ENCODE measurements around the gene UBTD2. TPM values are rescaled to one million over a fixed set of nuclear protein-coding genes. Genes with fewer than 3 reads are reported as not detected.

The UBTD2 gene
- polyA plus RNA-seq, 3 donors: 2.3 to 3.2 (median 2.6) TPM

DNA sequence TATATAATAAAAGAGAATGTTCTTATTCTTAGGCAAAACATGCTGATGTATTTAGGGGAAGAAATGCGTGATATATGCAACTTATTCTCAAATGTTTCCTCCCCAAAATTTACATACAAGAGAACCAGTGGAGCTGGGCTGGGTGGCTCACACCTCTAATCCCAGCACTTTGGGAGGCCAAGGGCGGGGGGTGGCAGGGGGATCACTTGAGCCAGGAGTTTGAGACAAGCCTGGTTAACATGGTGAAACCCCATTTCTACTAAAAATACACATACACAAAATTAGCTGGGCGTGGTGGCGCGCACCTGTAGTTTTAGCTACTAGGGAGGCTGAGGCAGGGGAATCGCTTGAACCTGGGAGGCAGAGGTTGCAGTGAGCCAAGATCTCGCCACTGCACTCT is 27.5 kb upstream of the UBTD2 start:
- H3K9ac ChIP-seq (ENCODE audit: insufficient read depth, low read length, poor library complexity, severe bottlenecking): no peak overlapping the region
- intact Hi-C loops (cut with micrococcal nuclease): no loop called here
- no peak overlapping the region for H3K4me3 ChIP-seq (replicated peaks in 1 of 3; ENCODE audit: low read depth in 2 of 3, low read length in 3 of 3)
- no peaks in the 10 kb centered on the region for H3K79me2 ChIP-seq (ENCODE audit: insufficient read depth, low read length)
- H3K36me3 ChIP-seq (replicated peaks in 1 of 2; ENCODE audit: control insufficient read depth in 1 of 2, insufficient read depth in 2 of 2, low read length in 2 of 2): no peaks in the 10 kb centered on the region
- no peak for DNase-seq
- no peak for TF ChIP-seq CTCF (IDR thresholded peaks at IDR 0.05)
- peaks cover 0 to 3% of the 10 kb centered on the region in 2 donors for H3K9me3 ChIP-seq (replicated peaks in 1 of 2; ENCODE audit: control insufficient read depth in 1 of 2, insufficient read depth in 1 of 2, low read length in 2 of 2)
- no peak overlapping the region for H3K4me3 Mint-ChIP-seq
- no peak overlapping the region for H3K27ac Mint-ChIP-seq
- no peak overlapping the region for H3K27ac ChIP-seq (ENCODE audit: low read depth in 1 of 2, low read length in 2 of 2)
- H3K4me1 Mint-ChIP-seq: peaks cover 5% of the 10 kb centered on the region
- peaks cover 0 to 7% (median 3%) of the 10 kb centered on the region in 7 donors for H3K9me3 Mint-ChIP-seq
- no peaks in the 10 kb centered on the region for H3K4me1 ChIP-seq (ENCODE audit: control insufficient read depth in 1 of 2, insufficient read depth in 2 of 2, low read length in 2 of 2)
- H3K27me3 ChIP-seq (ENCODE audit: control insufficient read depth in 2 of 2, insufficient read depth in 2 of 2, low read length in 2 of 2): no peaks in the 10 kb centered on the region
- no peaks in the 10 kb centered on the region for H4K20me1 ChIP-seq (ENCODE audit: insufficient read depth, low read length)
- H3K36me3 Mint-ChIP-seq: no peaks in the 10 kb centered on the region
- H3K27me3 Mint-ChIP-seq (ENCODE audit: low read depth in 3 of 3): peaks cover 0 to 5% (median 0%) of the 10 kb centered on the region in 3 donors
- 100% methylated on average over 2 of the region's 7 CpGs for WGBS (ENCODE audit: insufficient coverage)
- no peak overlapping the region for H3K4me2 ChIP-seq (replicated peaks; ENCODE audit: extremely low read depth, low read length, poor library complexity, severe bottlenecking)
- no peak overlapping the region for H2AFZ ChIP-seq (ENCODE audit: insufficient read depth, low read depth, low read length, poor library complexity, severe bottlenecking)

DNA sequence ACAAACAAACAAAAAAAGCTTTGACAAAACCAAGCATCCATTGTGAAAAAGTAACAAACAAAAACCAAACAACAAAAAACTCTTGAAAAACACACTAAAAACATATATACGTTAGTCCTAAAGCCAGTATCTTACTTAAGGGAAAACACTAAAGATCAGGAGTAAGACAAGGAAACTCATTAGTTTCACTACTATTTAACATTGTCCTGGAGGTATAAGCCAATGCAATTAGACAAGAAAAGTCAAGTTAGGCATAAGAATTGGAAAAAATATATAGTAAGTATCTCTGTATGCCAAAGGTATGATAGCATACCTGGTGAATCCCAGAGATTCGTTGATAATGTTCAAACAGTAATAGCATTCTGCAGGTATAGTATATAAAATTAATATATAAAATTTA is 21.8 kb upstream of the UBTD2 start:
- no CpG with 5 or more reads among the region's 2 CpGs for WGBS (ENCODE audit: insufficient coverage)
- Histone ChIP-seq H3K4me3 (replicated peaks in 1 of 3; ENCODE audit: low read depth in 2 of 3, low read length in 3 of 3) (no peak overlapping the region), H2AFZ (ENCODE audit: insufficient read depth, low read depth, low read length, poor library complexity, severe bottlenecking) (no peak overlapping the region), H3K36me3 (replicated peaks in 1 of 2; ENCODE audit: control insufficient read depth in 1 of 2, insufficient read depth in 2 of 2, low read length in 2 of 2) (no peaks in the 10 kb centered on the region), H4K20me1 (ENCODE audit: insufficient read depth, low read length) (no peaks in the 10 kb centered on the region), H3K4me1 (ENCODE audit: control insufficient read depth in 1 of 2, insufficient read depth in 2 of 2, low read length in 2 of 2) (no peaks in the 10 kb centered on the region), H3K27ac (ENCODE audit: low read depth in 1 of 2, low read length in 2 of 2) (no peak overlapping the region), H3K4me2 (replicated peaks; ENCODE audit: extremely low read depth, low read length, poor library complexity, severe bottlenecking) (no peak overlapping the region), H3K9ac (ENCODE audit: insufficient read depth, low read length, poor library complexity, severe bottlenecking) (no peak overlapping the region), H3K79me2 (ENCODE audit: insufficient read depth, low read length) (no peaks in the 10 kb centered on the region), H3K9me3 (replicated peaks in 1 of 2; ENCODE audit: control insufficient read depth in 1 of 2, insufficient read depth in 1 of 2, low read length in 2 of 2) (peaks cover 5 to 13% of the 10 kb centered on the region in 2 donors), H3K27me3 (ENCODE audit: control insufficient read depth in 2 of 2, insufficient read depth in 2 of 2, low read length in 2 of 2) (no peaks in the 10 kb centered on the region)
- peaks cover 0 to 3% of the 10 kb centered on the region in 2 donors for H3K36me3 Mint-ChIP-seq
- no peak overlapping the region for H3K4me3 Mint-ChIP-seq
- peaks cover 0 to 23% (median 15%) of the 10 kb centered on the region in 7 donors for H3K9me3 Mint-ChIP-seq
- peaks cover 0 to 5% (median 0%) of the 10 kb centered on the region in 3 donors for H3K27me3 Mint-ChIP-seq (ENCODE audit: low read depth in 3 of 3)
- DNase-seq: no peak
- intact Hi-C loops (cut with micrococcal nuclease): no loop called here
- H3K4me1 Mint-ChIP-seq: no peaks in the 10 kb centered on the region
- no peak for TF ChIP-seq CTCF (IDR thresholded peaks at IDR 0.05)
- no peak overlapping the region for H3K27ac Mint-ChIP-seq

Measured in CD14-positive monocyte (primary cell).